HepG2 (cell line): ENCODE data around the gene UAP1L1. TPM values are rescaled to one million over a fixed set of nuclear protein-coding genes. Genes with fewer than 3 reads are reported as not detected.

Experiments used
- ATAC-seq: fragments of 200-7000 bp; cut with Tn5 transposase; 3 replicates; pipeline ENCODE4 v1.9.1; 2020; ENCODE audit warnings: mild to moderate bottlenecking, moderate library complexity
- BruUV-seq: library from RNA; stranded (reverse); fragments of 400-500 nt; replicated peaks from 2 replicates; lab custom pipeline; 2021; lab: Mats Ljungman, UMichigan
- CTCF ChIA-PET: fragments of 300-600 bp; formaldehyde crosslinking; extraction: SDS; loops from one replicate; lab custom pipeline; 2021; ENCODE audit warnings: low total read pairs, inconsistent platforms, low intra/inter-chr PET ratio; lab: Yijun Ruan, JAX
- POLR2A ChIA-PET: fragments of 350-600 bp; sonication (Branson Sonifier 250); formaldehyde crosslinking; loops from one replicate; lab custom pipeline; 2020; ENCODE audit warnings: antibody characterized with exemption, inconsistent platforms; lab: Yijun Ruan, JAX
- DNase-seq: peaks from one replicate; pipeline ENCODE4 v3.0.0-alpha.2; 2015; ENCODE audit warnings: low spot score
- FAIRE-seq: peaks from 3 replicates; lab custom pipeline; 2011; peaks lifted over from hg19 to GRCh38; lab: Jason Lieb, UNC
- H2AFZ ChIP-seq: one replicate; pipeline ENCODE4 v1.6.1; 2011; ENCODE audit warnings: low read length, inconsistent platforms
- H3K27ac ChIP-seq: fragments of 300-600 bp; 3 replicates; pipeline ENCODE4 v1.8.0; 2011; ENCODE audit warnings: mixed run types, mild to moderate bottlenecking, mixed read lengths, low read length, inconsistent platforms; ENCODE audit not compliant: insufficient read depth; ENCODE audit errors: extremely low read length
- H3K27me3 ChIP-seq, 2 experiments: fragments of 200-600 bp in 1 of 2; 2 replicates in 1 of 2; 3 replicates in 1 of 2; pipeline versions ENCODE4 v1.6.0 to v1.8.0; 2011; ENCODE audit warnings: low read length in 2 of 2, mild to moderate bottlenecking in 2 of 2, moderate library complexity in 2 of 2, inconsistent platforms in 1 of 2; ENCODE audit not compliant: insufficient read depth in 2 of 2, control insufficient read depth in 1 of 2
- H3K36me3 ChIP-seq, 2 experiments: fragments of 200-600 bp in 1 of 2; replicated peaks in 1 of 2; 2 replicates in 1 of 2; 3 replicates in 1 of 2; pipeline versions ENCODE4 v1.5.1 to v1.8.0; 2011; ENCODE audit warnings: low read length in 2 of 2, inconsistent platforms in 1 of 2; ENCODE audit not compliant: insufficient read depth in 2 of 2, control insufficient read depth in 1 of 2
- H3K4me1 ChIP-seq: 2 replicates; pipeline ENCODE4 v1.5.1; 2012; ENCODE audit warnings: low read length, inconsistent platforms; ENCODE audit not compliant: insufficient read depth
- H3K4me2 ChIP-seq: 2 replicates; pipeline ENCODE4 v1.6.0; 2011; ENCODE audit warnings: low read depth, low read length, inconsistent platforms
- H3K4me3 ChIP-seq, 3 experiments: fragments of 200-600 bp in 1 of 3; sonication (generic), shearing (Covaris generic) in 1 of 3; replicated peaks in 1 of 3; 2 replicates each; pipeline ENCODE4 v1.5.1; 2011 to 2016; ENCODE audit warnings: low read length in 3 of 3, inconsistent platforms in 2 of 3, low read depth in 2 of 3, mild to moderate bottlenecking in 2 of 3, control low read depth in 1 of 3, mixed read lengths in 1 of 3; ENCODE audit not compliant: insufficient read depth in 1 of 3
- H3K79me2 ChIP-seq: one replicate; pipeline ENCODE4 v1.6.1; 2011; ENCODE audit warnings: low read length, inconsistent platforms; ENCODE audit not compliant: insufficient read depth
- H3K9ac ChIP-seq: 2 replicates; pipeline ENCODE4 v1.6.0; 2011; ENCODE audit warnings: mild to moderate bottlenecking, low read depth, low read length, inconsistent platforms; ENCODE audit not compliant: insufficient read depth
- H3K9me3 ChIP-seq: 2 replicates; pipeline ENCODE4 v1.5.1; 2012; ENCODE audit warnings: mild to moderate bottlenecking, low read length
- H4K20me1 ChIP-seq: 2 replicates; pipeline ENCODE4 v1.6.0; 2011; ENCODE audit warnings: inconsistent platforms, mild to moderate bottlenecking, low read length, moderate library complexity; ENCODE audit not compliant: insufficient read depth
- ARID3A ChIP-seq: IDR thresholded peaks from 2 replicates; pipeline ENCODE4 v1.6.1; 2012; ENCODE audit warnings: low read depth, low read length, improper control_type of control experiment
- GTF2F1 ChIP-seq: fragments of 150-350 bp; IDR thresholded peaks from 2 replicates; pipeline ENCODE4 v1.6.1; 2014; ENCODE audit warnings: low read length
- HES4 ChIP-seq: sonication (generic); formaldehyde crosslinking; IDR thresholded peaks from 2 replicates; pipeline ENCODE4 v1.9.0; 2021; ENCODE audit warnings: mild to moderate bottlenecking, missing genetic modification reagents, borderline replicate concordance
- MTERF4 ChIP-seq: sonication (generic); formaldehyde crosslinking; IDR thresholded peaks from 2 replicates; pipeline ENCODE4 v1.8.0; 2023; ENCODE audit warnings: mild to moderate bottlenecking, missing genetic modification reagents
- MXI1 ChIP-seq: IDR thresholded peaks from 3 replicates; pipeline ENCODE4 v1.6.1; 2012; ENCODE audit warnings: low read depth, low read length, inconsistent platforms, borderline replicate concordance
- U2AF2 ChIP-seq: fragments of 200-400 bp; formaldehyde crosslinking; IDR thresholded peaks from 2 replicates; pipeline ENCODE4 v1.6.1; 2017; ENCODE audit warnings: low read depth, mild to moderate bottlenecking, low read length
- ZBTB38 ChIP-seq: sonication (generic); formaldehyde crosslinking; IDR thresholded peaks from 2 replicates; pipeline ENCODE4 v1.5.1; 2020; ENCODE audit warnings: mild to moderate bottlenecking, missing genetic modification reagents
- ZNF235 ChIP-seq: sonication (generic); formaldehyde crosslinking; IDR thresholded peaks from 2 replicates; pipeline ENCODE4 v1.8.1; 2023; ENCODE audit warnings: mild to moderate bottlenecking, missing genetic modification reagents, borderline replicate concordance
- WGBS: methylation state at CpG from one replicate; pipeline ENCODE4 v1.1.6; 2017; ENCODE audit warnings: low lambda C conversion rate; 5-methylcytosine and 5-hydroxymethylcytosine counted together
- in situ Hi-C: cut with HindIII; loops from 2 replicates; pipeline ENCODE4 v1.10.0; 2017; ENCODE audit warnings: low pct_unique_long_range_greater_than_20kb; ENCODE audit not compliant: extremely low pct_ligation_motif_present
- intact Hi-C: fragments of 100-400 bp; cut with micrococcal nuclease; formaldehyde crosslinking; loops from one replicate; pipeline ENCODE4 v1.10.0; 2022; ENCODE audit not compliant: unreplicated experiment
- polyA plus RNA-seq, 8 experiments: library from polyadenylated mRNA; depleted of rRNA in 3 of 8; stranded (reverse) in 7 of 8; unstranded in 1 of 8; fragments of >200 nt; fragmentation: Illumina TruSeq in 4 of 8; extraction: Trizol in 4 of 8; gene quantifications; 2 replicates each; pipeline versions ENCODE4 v1.2.1 to v1.2.3, GENCODE V29; 2011 to 2016; ENCODE audit warnings: low read depth in 4 of 8, missing spikeins in 1 of 8, mixed read lengths in 1 of 8; ENCODE audit not compliant: insufficient read depth in 1 of 8
- total RNA-seq, 5 experiments: library from RNA; depleted of rRNA; stranded (reverse); fragments of >200 nt; fragmentation: Illumina TruSeq; extraction: Trizol; gene quantifications; 2 replicates each; pipeline ENCODE4 v1.2.3, GENCODE V29; 2016; ENCODE audit warnings: low read depth in 1 of 5

UAP1L1 gene
- total and polyA plus RNA-seq, 2 of the 13 experiments (the other 11 are each of a cell fraction or from before 2014, with no cell fraction given) = 5.4 to 6.4 TPM

- no peak for TF ChIP-seq ARID3A
- 0 out of 2 replicates have a peak, but pooled peaks have one; percentile 2 for TF ChIP-seq ZNF235 (CRISPR knock-in tag)
- no peak for TF ChIP-seq GTF2F1
- TF ChIP-seq HES4 = peak; percentile 4; the same call in 1 of the 2 replicates
- TF ChIP-seq U2AF2 = no peak
- no peak for TF ChIP-seq MXI1
- peak; percentile 4; the same call in 1 of the 2 replicates for TF ChIP-seq MTERF4 (CRISPR knock-in tag)
- 0 out of 2 replicates have a peak, but pooled peaks have one; percentile 9 for TF ChIP-seq ZBTB38 (CRISPR knock-in tag)
- FAIRE-seq (no peak), ATAC-seq (no peak; the same call in 2 of the 3 replicates), DNase-seq (no peak)
- ChIA-PET CTCF (no interaction called here), POLR2A (interaction anchor here (1.2 to 6.4 kb wide), 21 partner anchors 11 to 240 kb away, joined by 3 to 105 read pairs (median 8); partner anchors contain the start of genes ENTPD2, NPDC1, RNF208 and SAPCD2)
- Histone ChIP-seq H3K9ac (peak overlapping the region; percentile 77), H3K4me3 (peak overlapping the region; percentile 77 to 89 (median 79)), H3K27ac (peak overlapping the region; percentile 67), H3K27me3 (no peaks in the 10 kb centered on the region; a peak in 1 of 5 replicates), H3K4me1 (peaks cover 59% of the 10 kb centered on the region), H3K4me2 (peak overlapping the region; percentile 75), H3K9me3 (no peaks in the 10 kb centered on the region), H3K36me3 (peaks cover 3 to 5% of the 10 kb centered on the region in 2 experiments; a peak in 2 of 5 replicates), H4K20me1 (no peaks in the 10 kb centered on the region), H2AFZ (no peak overlapping the region), H3K79me2 (peaks cover 8% of the 10 kb centered on the region)
- intact Hi-C loops = no loop called here
- 13% methylated on average over 21 of the region's 22 CpGs for WGBS
- in situ Hi-C loops = no loop called here
- no TSS peak for BruUV-seq
Observed at GRCh38 chr9:137087409-137087925, 10.2 kb downstream of the UAP1L1 start.
